ENCODE data around the gene SLC25A22. TPM values are rescaled to one million over a fixed set of nuclear protein-coding genes. Genes with fewer than 3 reads are reported as not detected.

Gene SLC25A22
- total and polyA plus RNA-seq, 9 of the 15 experiments (the other 6 are each of a cell fraction or from before 2014, with no cell fraction given) = 0.41 to 55.4 (median 11.4) TPM

DNA sequence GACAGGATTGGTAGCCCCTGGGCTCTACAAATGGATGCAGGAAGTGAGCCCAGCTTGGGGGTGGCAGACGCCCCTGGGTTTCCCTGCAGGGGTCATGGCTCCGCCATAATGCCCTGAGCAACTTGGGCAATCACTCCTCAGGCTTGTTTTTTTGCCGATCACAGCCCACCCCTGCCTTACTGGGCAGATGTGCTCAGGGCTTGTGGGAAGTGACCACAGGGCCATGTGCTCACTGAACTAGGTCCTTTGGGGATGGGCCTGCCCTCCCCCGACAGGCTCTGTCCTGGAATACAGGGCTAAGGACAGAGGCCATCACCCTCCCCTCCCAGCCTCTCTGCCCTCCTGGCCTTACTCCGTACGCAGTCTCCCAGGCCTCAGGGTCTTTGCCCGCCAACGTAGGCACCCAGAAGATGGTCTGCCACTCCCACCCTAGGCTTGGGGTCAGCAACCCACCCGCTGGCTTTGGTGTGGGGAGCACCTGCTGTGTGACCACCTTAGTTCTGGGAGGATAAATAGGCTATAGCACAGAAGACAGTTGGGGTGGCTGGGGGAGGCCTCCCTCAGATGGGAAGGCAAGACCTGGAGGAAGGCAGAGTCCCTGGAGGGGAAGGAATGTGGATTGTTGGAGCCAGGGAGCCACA lies 15.5 kb upstream of the SLC25A22 start:
- ATAC-seq = peak; percentile 3; the same call in 2 of the 3 replicates
- TF ChIP-seq, protein P1, sequence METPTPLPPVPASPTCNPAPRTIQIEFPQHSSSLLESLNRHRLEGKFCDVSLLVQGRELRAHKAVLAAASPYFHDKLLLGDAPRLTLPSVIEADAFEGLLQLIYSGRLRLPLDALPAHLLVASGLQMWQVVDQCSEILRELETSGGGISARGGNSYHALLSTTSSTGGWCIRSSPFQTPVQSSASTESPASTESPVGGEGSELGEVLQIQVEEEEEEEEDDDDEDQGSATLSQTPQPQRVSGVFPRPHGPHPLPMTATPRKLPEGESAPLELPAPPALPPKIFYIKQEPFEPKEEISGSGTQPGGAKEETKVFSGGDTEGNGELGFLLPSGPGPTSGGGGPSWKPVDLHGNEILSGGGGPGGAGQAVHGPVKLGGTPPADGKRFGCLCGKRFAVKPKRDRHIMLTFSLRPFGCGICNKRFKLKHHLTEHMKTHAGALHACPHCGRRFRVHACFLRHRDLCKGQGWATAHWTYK (CRISPR knock-in tag; IDR thresholded peaks at IDR 0.05) = no peak
- no peak for TF ChIP-seq MCM5 (IDR thresholded peaks at IDR 0.05; ENCODE audit: low read depth)
- TF ChIP-seq CBX2 (IDR thresholded peaks at IDR 0.05; ENCODE audit: insufficient read depth, low read length, poor library complexity, severe bottlenecking) = no peak
- no peak for TF ChIP-seq ZNF146 (CRISPR knock-in tag; IDR thresholded peaks at IDR 0.05; ENCODE audit: unreplicated experiment)
- no peak for TF ChIP-seq TCF7 (IDR thresholded peaks at IDR 0.05; ENCODE audit: borderline replicate concordance)
- TF ChIP-seq ZC3H8 (IDR thresholded peaks at IDR 0.05) = no peak
- TF ChIP-seq POLR2AphosphoS2 (IDR thresholded peaks at IDR 0.05; ENCODE audit: low read length) = peak; percentile 94
- TF ChIP-seq, protein P2, sequence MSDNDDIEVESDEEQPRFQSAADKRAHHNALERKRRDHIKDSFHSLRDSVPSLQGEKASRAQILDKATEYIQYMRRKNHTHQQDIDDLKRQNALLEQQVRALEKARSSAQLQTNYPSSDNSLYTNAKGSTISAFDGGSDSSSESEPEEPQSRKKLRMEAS (CRISPR knock-in tag; IDR thresholded peaks at IDR 0.05) = peak; percentile 90
- TF ChIP-seq POLR2B (IDR thresholded peaks at IDR 0.05; ENCODE audit: low read depth, partially characterized antibody) = peak; percentile 71
- TF ChIP-seq PTBP1 (IDR thresholded peaks at IDR 0.05; ENCODE audit: low read depth, low read length) = 0 out of 2 replicates have a peak, but pooled peaks have one; percentile 18
- TF ChIP-seq E2F3 (CRISPR knock-in tag; IDR thresholded peaks at IDR 0.05) = no peak
- TF ChIP-seq GATAD2A (IDR thresholded peaks at IDR 0.05) = no peak
- no peak for TF ChIP-seq ESRRB (CRISPR knock-in tag; IDR thresholded peaks at IDR 0.05; ENCODE audit: borderline replicate concordance)
- no peak for TF ChIP-seq DIDO1 (tag; IDR thresholded peaks at IDR 0.05; ENCODE audit: low read depth)
- TF ChIP-seq, protein P3, sequence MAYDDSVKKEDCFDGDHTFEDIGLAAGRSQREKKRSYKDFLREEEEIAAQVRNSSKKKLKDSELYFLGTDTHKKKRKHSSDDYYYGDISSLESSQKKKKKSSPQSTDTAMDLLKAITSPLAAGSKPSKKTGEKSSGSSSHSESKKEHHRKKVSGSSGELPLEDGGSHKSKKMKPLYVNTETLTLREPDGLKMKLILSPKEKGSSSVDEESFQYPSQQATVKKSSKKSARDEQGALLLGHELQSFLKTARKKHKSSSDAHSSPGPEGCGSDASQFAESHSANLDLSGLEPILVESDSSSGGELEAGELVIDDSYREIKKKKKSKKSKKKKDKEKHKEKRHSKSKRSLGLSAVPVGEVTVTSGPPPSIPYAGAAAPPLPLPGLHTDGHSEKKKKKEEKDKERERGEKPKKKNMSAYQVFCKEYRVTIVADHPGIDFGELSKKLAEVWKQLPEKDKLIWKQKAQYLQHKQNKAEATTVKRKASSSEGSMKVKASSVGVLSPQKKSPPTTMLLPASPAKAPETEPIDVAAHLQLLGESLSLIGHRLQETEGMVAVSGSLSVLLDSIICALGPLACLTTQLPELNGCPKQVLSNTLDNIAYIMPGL (CRISPR knock-in tag; IDR thresholded peaks at IDR 0.05) = no peak
- TF ChIP-seq HIVEP1 (CRISPR knock-in tag; IDR thresholded peaks at IDR 0.05) = no peak
- TF ChIP-seq, protein P4, sequence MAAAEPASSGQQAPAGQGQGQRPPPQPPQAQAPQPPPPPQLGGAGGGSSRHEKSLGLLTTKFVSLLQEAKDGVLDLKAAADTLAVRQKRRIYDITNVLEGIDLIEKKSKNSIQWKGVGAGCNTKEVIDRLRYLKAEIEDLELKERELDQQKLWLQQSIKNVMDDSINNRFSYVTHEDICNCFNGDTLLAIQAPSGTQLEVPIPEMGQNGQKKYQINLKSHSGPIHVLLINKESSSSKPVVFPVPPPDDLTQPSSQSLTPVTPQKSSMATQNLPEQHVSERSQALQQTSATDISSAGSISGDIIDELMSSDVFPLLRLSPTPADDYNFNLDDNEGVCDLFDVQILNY (CRISPR knock-in tag; IDR thresholded peaks at IDR 0.05) = no peak
- no peak for TF ChIP-seq ERF (CRISPR knock-in tag; IDR thresholded peaks at IDR 0.05)
- TF ChIP-seq ZNF124 (CRISPR knock-in tag; IDR thresholded peaks at IDR 0.05) = no peak
- no peak for TF ChIP-seq MCM3 (IDR thresholded peaks at IDR 0.05)
- no peak for TF ChIP-seq GATAD2B (IDR thresholded peaks at IDR 0.05; ENCODE audit: borderline replicate concordance)

More for the DNA sequence above, 15.5 kb upstream of the SLC25A22 start:
- WGBS (ENCODE audit: insufficient coverage, low coverage, missing lambda C conversion rate) = 79% methylated on average over 9 of the region's 9 CpGs
- in situ Hi-C loops (cut with MboI) = no loop called here
- Histone ChIP-seq H3K9me1 (ENCODE audit: control insufficient read depth, insufficient read depth, low read length) (peaks cover 3% of the 10 kb centered on the region), H3K9me3 (replicated peaks; ENCODE audit: control insufficient read depth, insufficient read depth, low read depth, low read length) (no peaks in the 10 kb centered on the region), H3K79me2 (ENCODE audit: control insufficient read depth, insufficient read depth, low read length) (peaks cover 50% of the 10 kb centered on the region), H3K27ac (ENCODE audit: extremely low read depth, low read depth, low read length) (peak overlapping the region; percentile 39), H3K9ac (ENCODE audit: insufficient read depth in 1 of 2, low read depth in 2 of 2, low read length in 2 of 2) (peak overlapping the region in 1 of 2 experiments; percentile 84; a peak in 2 of 4 replicates), H3K36me3 (ENCODE audit: control insufficient read depth, insufficient read depth, low read length) (peaks cover 48% of the 10 kb centered on the region), H3K4me1 (replicated peaks in 1 of 2; ENCODE audit: control insufficient read depth in 2 of 2, insufficient read depth in 2 of 2, low read length in 2 of 2) (peaks cover 17 to 48% of the 10 kb centered on the region in 2 experiments; a peak in 4 of 5 replicates), H4K20me1 (replicated peaks; ENCODE audit: control insufficient read depth, insufficient read depth, low read length) (peaks cover 24% of the 10 kb centered on the region), H3K4me2 (ENCODE audit: insufficient read depth, low read length) (no peak overlapping the region), H3K27me3 (ENCODE audit: control insufficient read depth in 2 of 2, insufficient read depth in 2 of 2, low read length in 2 of 2) (no peaks in the 10 kb centered on the region), H2AFZ (ENCODE audit: low read depth, low read length) (no peak overlapping the region), H3K4me3 (no peak overlapping the region)
- ChIA-PET POLR2A (interaction anchor here (0.6 to 2.5 kb wide), 4 partner anchors 9 to 61 kb away, joined by 3 to 12 read pairs (median 3); no protein-coding TSS in a partner anchor), CTCF (ENCODE audit: low intra/inter-chr PET ratio) (no interaction called here)
- FAIRE-seq (no peak), DNase-seq (ENCODE audit: extremely low read depth in 1 of 4, low spot score in 3 of 4) (peak in 1 of 4 experiments; percentile 56)
- intact Hi-C loops (cut with micrococcal nuclease) = no loop called here
- BruUV-seq (replicated peaks) = no TSS peak

All from K562 (cell line).